ENCODE results near the gene MED9. TPM values are rescaled to one million over a fixed set of nuclear protein-coding genes. Genes with fewer than 3 reads are reported as not detected.

The MED9 gene
- total and polyA plus RNA-seq, 9 of the 15 experiments (the other 6 are each of a cell fraction or from before 2014, with no cell fraction given) = 2.2 to 15.8 (median 12.7) TPM

DNA sequence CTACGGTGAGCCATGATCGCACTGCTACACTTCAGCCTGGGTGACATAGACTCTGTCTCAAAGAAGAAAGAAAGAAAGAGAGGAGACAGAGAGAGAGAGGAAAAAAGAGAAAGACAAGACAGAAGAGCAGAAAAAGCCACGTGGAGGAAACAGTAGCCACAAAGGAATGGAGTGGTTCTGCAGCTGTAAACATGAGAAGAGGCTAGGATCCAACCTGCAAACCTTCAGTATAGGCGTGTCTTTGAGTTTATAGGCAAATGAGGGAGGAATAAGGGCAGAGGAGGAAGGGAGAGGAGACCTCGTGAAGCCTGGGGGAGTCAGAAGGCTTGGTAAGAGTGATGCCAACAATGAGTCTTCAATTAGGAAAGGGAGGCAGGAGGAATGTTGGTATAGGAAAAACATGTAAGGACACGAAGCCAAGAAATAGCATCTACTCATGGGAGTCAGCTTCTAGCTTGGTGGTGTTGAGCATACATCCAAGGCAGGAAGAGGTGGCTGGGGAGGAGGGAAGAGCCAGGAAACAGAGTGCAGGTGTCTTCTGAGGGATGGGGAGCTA lies 3.9 kb downstream of the MED9 start:
- no peak for TF ChIP-seq RNF219 (CRISPR knock-in tag; IDR thresholded peaks at IDR 0.05)
- TF ChIP-seq ARNT (IDR thresholded peaks at IDR 0.05) = no peak
- no peak for TF ChIP-seq ZFP36 (IDR thresholded peaks at IDR 0.05; ENCODE audit: low read depth, low read length, partially characterized antibody)
- Histone ChIP-seq H3K9me1 (ENCODE audit: control insufficient read depth, insufficient read depth, low read length) (peaks cover 2% of the 10 kb centered on the region), H3K9ac (ENCODE audit: insufficient read depth in 1 of 2, low read depth in 2 of 2, low read length in 2 of 2) (no peak overlapping the region; a peak in 1 of 4 replicates), H3K9me3 (replicated peaks; ENCODE audit: control insufficient read depth, insufficient read depth, low read depth, low read length) (no peaks in the 10 kb centered on the region), H3K4me2 (ENCODE audit: insufficient read depth, low read length) (no peak overlapping the region), H3K27me3 (ENCODE audit: control insufficient read depth in 2 of 2, insufficient read depth in 2 of 2, low read length in 2 of 2) (no peaks in the 10 kb centered on the region; a peak in 1 of 5 replicates), H3K4me1 (replicated peaks in 1 of 2; ENCODE audit: control insufficient read depth in 2 of 2, insufficient read depth in 2 of 2, low read length in 2 of 2) (peaks cover 5 to 7% of the 10 kb centered on the region in 2 experiments; a peak in 4 of 5 replicates), H4K20me1 (replicated peaks; ENCODE audit: control insufficient read depth, insufficient read depth, low read length) (no peaks in the 10 kb centered on the region; the same call in 1 of the 2 replicates), H3K4me3 (no peak overlapping the region), H3K79me2 (ENCODE audit: control insufficient read depth, insufficient read depth, low read length) (peaks cover 85% of the 10 kb centered on the region), H2AFZ (ENCODE audit: low read depth, low read length) (no peak overlapping the region), H3K27ac (ENCODE audit: extremely low read depth, low read depth, low read length) (no peak overlapping the region), H3K36me3 (ENCODE audit: control insufficient read depth, insufficient read depth, low read length) (peaks cover 57% of the 10 kb centered on the region)
- DNase-seq (ENCODE audit: extremely low read depth in 1 of 4, low spot score in 3 of 4) (no peak), ATAC-seq (no peak), FAIRE-seq (no peak)
- WGBS (ENCODE audit: insufficient coverage, low coverage, missing lambda C conversion rate) = 80% methylated on average over 4 of the region's 6 CpGs
- ChIA-PET POLR2A (interaction anchor here (1.4 kb wide), 1 partner anchor 9 kb away, joined by 5 read pairs; no protein-coding TSS in a partner anchor), CTCF (ENCODE audit: low intra/inter-chr PET ratio) (no interaction called here)
- BruUV-seq (replicated peaks) = no TSS peak
- intact Hi-C loops (cut with micrococcal nuclease) (no loop called here), in situ Hi-C loops (cut with MboI) (no loop called here)

Measured in K562 (cell line).